HL-60 (cell line): ENCODE measurements around the gene HTRA1.

Experiments used
- CTCF ChIP-seq: IDR thresholded peaks from one replicate; pipeline ENCODE4 v1.5.1; 2011; ENCODE audit warnings: low read length, control low read depth, inconsistent platforms; ENCODE audit not compliant: insufficient read depth
- GABPA ChIP-seq: IDR thresholded peaks from 2 replicates; pipeline ENCODE4 v1.6.1; 2012; ENCODE audit warnings: low read depth
- POLR2AphosphoS5 ChIP-seq: IDR thresholded peaks from 2 replicates; pipeline ENCODE4 v1.6.1; 2012; ENCODE audit warnings: low read depth

GRCh38 chr10:122505885-122506645 is 44.7 kb downstream of the HTRA1 start:
- no peak for TF ChIP-seq CTCF
- TF ChIP-seq POLR2AphosphoS5: no peak
- TF ChIP-seq GABPA: no peak
